Stimulated activated CD4-positive, alpha-beta T cell treated with anti-CD3 and anti-CD28 coated beads, Interleukin-4, amount 100 ng/mL, for 4 hours (primary cell): ENCODE results near the gene ARAP2.

Source experiments
- DNase-seq, 2 experiments: peaks; one replicate each; pipeline ENCODE4 v3.0.0-alpha.2; 2020

ARAP2 gene

DNA sequence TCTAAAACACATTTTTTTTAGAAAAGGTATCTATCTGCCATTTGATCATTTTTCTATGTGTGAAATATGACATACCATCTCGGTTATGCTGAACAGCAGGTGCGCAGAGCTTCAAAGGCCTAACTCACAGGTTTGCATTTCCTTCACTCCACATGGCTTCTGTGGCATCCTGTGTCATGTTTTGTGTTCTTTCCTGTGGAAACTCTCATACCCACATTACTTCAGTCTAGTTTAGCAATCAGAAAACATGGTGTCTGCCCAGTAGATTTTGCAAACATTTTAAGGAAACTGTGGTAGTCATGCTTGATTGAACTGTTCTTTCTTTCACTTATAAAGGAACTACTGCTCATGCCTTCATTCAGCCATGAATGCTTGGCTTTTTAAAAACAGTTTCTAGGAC is 11.3 kb upstream of the ARAP2 start:
- peak in 1 of 2 experiments; percentile 66 for DNase-seq

DNA sequence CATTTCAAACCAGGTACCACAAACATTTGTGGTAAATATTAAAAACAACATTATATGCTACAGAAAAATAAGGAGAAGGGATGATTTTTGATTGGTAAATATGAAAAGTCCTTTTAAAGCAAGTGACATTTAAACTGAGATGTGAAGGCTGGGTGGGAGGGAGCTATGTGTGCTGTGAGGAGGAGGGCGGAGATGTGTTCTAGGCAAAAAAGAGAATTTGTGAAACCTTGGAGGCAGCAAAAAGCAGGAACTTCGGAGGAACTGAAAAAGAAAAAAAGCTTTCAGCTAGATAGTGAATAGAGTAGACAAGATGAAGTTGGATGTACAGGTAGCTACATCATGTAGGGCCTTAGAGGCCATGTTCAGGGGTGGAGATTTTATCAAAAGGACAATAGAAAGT is 10.1 kb upstream of the ARAP2 start:
- no peak for DNase-seq

DNA sequence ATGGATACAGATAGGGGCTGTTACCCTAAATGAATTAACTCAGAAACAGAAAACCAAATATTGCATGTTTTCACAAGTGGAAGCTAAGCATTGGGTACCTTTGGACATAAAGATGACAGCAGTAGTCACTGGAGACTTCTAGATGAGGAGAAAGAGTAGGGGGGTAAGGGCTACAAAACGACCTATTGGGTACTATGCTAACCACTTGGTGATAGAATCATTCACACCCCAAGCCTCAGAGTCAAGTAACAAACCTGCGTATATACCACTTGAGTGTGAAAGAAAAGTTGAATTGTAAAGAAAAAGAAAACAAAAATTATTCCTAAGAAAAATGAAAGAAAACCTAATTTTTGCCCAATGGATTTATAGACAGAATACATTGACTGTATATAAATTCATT is 7.7 kb upstream of the ARAP2 start:
- no peak for DNase-seq

DNA sequence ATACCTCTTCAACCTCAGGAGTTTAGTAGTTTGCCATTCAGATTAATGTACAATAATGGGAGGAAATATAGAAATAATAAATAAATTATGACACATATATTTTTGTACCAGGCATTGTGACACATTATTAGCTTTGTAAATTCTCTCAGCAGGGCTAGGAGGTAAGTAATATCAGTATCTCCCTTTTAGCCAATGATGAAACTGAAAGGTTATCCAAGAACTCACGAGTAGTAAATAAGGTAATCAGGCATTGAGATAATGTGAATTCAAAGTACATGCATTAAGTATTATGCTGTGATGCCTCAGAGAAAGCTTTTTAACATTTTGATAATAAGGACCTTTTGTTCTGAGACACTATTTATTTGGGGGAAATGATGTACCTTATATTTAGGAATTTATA is 5.3 kb upstream of the ARAP2 start:
- DNase-seq: no peak

DNA sequence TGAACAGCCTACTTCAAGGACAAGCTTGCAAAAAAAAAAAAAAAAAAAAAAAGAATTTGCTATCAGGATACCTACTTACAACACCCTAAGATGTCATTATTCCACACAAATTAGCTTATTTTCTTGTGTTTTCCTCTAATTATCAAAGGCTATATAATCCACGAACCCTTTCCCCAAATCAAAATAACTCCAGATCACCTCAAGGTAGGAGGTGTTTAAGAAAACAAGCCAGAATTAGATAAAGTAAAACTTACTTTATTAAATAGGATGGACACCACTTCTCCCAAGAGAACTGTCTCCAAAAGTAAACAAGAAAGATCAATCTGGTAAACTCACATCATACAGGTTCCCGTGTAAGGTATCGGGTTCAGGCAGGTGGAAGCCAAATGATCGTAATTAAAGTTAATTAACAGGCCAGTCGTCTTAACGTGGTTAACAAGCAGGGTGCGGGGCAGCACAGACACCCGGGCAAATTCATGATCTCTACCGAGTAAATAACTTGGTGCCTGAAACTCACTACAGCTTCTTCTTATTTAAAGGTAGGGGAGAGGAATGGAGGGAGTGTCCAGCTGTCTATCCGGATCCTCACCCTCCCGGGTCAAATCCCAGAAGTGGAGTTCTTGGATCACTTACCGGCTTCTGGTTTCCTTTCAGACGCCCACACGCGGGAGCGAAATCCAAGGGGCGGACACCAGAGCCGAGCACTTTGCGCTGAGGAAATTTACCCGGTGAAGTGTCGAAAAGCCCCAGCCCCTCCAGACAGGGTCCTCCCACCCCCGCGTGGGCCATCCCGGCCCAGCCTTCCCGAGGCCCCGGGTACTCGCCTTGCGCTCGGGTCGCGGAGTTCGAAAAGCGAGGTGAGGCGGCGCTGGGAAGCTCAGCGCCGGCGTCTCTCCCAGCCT is 708 bp downstream of the ARAP2 start:
- DNase-seq: peak; percentile 42 to 45

DNA sequence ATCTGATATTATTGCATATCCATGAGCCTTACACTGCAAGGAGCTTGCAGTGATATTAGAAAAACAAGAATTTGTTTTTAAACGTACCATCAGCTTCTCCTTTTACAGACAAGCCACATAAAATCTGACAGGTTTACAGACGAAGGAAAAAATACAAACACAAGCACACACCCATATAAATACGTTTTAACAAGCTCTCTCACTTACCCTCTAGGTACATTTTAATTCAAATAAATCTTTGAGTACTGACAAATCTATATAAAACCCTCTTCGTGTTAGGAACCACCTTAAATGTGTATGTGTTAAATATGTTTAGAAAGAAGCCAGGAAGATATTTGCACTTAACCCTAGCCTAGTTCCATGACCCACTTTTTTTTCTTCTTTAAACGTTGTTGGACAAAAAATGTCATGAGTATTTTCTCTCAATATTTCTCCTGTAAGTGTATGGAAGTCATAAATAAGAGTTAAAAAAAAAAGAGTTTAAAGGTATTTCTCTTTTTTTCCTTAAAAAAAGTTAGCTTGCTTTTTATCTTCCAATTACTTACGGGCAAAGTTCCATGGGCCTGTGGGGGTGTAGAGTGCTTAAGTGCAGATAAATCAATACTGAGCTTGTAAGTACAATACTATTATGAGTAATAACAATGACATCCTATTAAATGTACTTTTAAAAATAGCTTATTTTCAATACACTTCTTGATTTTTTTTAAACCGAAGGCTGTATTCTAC is 1.5 kb downstream of the ARAP2 start:
- DNase-seq: no peak

DNA sequence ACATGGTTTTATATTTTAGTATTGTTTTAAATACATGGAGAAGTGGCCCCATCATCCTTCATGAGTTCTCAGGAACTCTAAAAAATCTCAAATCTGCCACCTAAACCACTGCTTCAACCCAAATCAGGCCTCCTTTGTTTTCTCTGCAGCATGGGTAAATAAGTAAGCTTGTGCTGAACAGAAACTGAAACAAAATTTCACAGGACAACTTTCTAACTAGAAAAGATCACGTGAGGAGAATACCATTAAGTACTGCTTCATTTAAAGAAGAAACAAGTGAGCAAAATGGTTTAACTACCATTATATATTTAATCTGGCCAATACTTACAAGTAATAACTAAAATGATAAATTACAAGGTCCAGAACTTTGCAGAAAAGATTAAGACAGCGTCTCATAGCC is 2.5 kb downstream of the ARAP2 start:
- DNase-seq: no peak

DNA sequence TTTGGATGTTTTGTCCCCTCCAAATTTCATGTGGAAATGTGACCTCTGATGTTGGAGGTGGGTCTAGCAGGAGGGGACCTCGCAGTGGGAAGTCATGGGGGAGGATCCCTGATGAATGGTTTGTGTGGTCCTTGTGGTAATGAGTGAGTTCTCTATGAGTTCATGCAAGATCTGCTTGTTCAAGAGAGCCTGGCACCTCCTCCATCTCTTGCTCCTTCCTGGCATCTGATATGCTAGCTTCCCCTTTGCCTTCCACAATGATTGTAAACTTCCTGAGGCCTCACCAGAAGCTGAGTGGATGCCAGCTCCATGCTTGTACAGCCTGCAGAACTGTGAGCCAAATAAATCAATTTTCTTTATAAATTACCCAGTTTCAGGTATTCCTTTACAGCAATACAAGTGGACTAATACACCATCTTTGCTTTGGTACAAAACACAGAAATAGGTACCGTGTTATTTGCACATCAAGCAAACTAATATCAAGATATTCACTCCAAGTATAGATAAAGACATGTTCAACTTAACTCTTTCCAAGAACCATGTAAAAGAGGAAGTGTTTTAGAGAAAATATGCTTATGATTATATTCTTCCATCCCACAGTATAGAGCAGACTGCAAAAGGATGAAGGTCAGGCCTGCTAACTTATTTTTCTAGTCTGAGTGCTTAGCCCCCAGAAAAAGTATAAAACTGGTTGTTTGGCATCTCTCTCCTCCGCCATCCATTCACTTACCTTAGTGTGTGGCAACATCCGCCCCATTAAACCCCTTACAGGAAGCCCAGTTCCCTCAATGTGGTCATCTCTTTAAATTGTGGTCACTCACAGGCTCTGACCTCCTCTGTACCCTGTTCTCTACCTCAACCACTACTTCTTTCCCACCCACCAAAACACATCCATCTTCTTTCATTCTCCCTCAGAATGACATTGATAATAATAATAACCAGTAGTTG is 6.7 kb downstream of the ARAP2 start:
- DNase-seq: no peak

DNA sequence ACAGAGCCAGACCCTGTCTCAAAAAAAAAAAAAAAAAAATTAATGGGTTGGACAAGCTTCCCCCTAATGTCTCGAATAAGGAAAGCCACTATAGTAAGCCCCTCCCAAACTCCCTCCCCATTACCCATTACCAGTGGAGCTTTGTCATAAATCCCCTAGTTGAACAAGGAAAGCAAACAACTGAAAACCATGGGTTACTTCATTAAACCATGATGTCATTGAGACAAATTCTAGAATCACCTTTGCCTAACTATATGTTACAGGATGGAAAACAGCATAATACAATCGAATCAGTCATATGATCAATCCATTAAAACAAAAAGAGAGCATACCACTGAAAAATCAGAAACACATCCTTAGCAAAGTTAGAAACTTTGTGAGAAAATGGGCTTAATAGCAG is 8.2 kb downstream of the ARAP2 start:
- DNase-seq: no peak

DNA sequence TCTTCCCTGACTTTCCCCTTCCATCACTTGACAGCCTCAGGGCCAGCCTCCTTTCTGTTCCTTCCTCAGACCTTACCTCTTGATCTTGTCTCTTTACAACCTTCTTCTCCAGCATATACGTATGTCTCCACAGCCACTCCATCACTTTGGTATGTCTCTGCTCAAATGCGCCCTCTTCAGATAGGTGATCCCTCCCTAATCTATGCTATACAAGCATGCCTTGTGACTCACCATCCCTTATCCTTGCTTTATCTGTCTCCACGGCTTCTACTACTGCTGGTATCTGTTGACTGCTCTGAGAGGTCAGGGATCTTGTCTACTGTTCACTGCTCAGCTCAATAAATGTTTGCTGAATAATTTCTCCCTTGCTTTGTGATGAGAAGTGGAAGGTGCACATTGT is 9.0 kb downstream of the ARAP2 start:
- no peak for DNase-seq

DNA sequence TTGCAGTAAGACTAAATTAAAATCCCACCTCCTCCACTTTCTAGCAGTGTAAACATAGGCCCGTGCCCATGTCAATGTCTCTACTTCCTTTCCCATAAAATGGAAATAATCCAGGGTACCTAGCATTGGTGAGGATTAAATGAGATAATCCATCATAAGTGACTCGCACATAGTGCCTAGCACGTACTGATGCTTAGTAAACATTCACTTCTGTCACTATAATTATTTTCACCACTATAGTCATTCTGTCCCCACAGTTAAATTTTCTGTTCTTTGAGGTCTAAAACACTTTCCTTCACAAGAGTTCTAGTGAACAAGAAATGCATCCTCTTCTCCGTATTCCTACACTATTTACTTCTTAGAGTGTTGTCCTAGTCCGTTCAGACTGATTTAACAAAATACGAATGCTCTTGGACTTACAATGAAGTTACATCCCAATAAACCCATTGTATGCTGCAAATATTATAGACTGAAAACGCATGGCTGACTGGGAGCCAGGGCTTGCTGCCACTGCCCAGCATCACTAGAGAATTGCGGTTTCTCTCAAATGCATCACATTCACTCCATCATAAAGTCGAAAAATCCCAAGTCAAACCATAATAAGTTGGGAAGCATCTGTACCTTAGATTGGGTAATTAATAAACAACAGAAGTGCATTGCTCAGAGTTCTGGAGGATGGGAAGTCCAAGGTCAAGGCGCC is 10.6 kb downstream of the ARAP2 start:
- no peak for DNase-seq

DNA sequence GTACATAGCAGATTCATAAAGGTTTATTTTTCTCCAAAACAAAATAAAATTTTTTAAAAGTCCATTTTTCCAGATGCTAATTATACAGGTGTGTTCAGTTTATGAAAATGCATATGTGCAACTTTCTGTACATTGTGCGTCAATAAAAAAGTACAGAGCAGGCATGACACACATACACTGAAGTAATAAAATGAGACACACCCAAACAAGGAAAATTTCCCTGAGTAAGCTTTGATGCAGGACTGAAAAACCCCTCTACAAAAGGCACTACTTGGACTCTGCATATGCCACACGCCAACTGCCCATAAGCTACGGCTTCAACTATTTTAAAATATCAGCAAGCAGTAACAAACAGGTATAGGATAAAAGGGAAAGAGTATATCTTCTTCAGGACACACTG is 13.8 kb downstream of the ARAP2 start:
- no peak for DNase-seq

DNA sequence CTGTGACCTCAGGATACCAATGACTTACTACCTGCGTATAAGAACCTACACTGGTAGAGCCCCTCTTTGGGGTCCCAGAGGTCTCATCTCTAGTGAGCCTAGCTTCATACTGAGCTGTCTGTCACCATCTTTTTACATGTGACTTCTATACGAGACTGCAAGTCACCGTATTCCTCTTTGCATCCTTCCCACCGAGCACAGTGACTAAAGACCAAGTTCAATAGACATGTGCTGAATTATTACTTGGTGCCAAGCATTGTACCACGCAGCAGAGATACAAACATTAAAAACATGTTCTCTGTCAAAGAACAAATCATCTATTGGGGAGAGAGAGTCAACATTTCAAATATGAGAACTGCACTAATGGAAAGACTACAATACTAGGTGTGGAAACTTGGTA is 16.4 kb downstream of the ARAP2 start:
- DNase-seq: no peak

DNA sequence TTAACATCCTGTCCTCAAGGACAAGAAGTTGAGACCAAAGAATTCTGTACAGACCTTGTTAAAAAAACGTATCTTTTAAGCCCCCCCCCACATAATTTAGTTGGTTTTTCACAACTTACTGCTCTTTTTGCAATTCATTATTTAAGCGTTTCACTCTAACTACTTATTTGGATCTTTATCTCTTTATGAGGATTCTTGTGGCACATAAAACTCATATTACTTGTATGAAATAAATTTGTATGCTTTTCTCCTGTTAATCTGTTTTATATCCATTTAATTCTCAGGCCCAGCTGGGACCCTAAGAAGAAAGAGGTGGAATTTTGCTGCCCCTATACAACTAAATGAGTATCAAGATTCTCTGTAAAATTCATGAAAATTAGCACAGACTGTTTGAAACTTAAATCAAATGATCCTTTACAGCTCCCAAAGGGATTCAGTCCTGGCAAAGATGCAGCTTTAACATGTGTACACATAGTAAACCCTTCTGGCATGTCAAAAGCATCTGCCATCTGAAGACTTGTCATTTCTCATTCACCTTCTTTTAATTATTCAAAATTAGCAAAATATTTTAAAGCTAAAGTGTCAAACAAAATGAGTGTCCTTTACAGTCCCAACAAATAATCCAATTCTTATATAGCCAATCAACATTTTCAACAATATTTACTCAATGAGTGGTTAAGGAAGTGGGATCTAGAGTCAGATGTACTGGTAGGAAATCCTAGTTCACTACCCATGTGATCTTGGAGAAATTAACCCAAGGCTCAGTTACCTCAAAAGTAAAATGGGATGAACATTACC is 17.7 kb downstream of the ARAP2 start:
- no peak for DNase-seq

DNA sequence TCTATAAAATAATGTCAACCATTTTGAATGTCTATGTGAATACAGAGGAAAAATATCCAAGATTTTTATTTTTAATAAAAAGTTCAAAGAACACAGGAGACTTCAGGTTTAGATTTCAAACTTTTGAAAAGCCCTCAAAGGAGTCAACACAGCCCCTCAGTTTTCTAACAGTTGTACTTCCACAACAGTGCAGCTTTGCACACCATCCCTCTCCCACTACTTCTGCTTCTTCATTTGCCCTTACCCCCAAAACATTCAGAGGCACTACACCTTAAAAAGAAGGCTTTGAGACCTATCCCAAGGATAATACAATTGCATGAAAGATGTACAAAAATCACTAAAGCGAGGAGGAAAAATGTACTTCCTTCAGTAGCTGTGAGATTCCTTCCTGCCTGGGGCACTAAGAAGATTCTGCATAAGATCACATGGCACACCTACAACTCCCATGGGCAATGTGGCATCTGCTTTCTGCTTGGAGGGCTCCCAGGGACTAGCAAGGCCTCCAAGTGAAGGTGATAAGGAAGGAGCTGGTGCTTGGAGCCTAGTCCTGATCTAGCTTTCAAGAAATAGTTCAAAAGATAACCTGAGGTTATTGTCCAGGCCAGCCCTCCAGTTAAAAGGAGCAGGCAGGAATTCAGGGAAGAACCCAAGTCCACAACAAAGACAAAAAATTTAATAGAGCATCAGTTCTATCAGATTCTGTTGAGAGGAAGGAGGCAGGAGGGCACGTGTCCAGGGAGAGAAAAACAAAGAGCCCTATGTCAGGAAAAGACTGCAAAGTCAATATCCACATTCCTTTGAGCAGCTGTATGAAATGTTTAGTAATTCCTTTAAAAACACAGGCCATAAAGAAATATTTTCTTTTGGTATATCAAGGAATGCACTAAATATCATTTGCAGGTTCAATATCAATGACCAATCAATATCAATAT is 19.1 kb downstream of the ARAP2 start:
- DNase-seq: no peak

DNA sequence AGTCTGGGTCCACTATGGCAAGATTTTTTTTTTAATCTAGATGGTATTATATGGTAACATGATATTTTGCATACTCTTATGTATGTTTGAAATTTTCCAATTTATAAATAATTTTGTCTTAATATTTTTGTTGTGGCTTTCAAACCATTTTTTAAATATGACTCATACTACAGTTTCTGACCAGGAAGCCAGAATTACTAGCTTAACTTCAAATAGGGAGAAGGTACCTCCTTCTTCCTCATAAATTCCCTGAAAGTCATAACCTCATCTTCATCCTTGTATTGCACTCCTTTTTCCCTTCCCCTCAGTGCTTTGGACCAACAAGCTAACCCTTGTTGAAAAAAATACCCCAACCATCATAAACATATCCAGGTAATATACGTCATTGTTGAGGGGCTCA is 21.6 kb downstream of the ARAP2 start:
- no peak for DNase-seq

DNA sequence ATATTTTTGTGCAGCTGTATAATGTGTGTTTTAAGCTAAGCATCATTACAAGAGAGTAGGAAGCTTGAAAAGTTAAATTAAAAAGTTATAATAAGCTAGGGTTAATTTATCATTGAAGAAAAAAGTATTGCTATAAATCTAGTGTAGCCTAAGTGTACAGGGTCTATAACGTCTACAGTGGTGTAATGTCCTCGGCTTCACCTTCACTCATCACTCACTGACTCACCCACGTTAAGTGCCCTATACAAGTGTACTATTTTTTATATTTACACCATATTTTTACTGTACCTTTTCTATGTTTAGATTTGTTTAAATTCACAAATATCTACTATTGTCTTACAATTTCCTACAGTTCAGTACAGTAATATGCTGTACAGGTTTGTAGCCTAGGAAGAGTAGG is 23.5 kb downstream of the ARAP2 start:
- DNase-seq: no peak

DNA sequence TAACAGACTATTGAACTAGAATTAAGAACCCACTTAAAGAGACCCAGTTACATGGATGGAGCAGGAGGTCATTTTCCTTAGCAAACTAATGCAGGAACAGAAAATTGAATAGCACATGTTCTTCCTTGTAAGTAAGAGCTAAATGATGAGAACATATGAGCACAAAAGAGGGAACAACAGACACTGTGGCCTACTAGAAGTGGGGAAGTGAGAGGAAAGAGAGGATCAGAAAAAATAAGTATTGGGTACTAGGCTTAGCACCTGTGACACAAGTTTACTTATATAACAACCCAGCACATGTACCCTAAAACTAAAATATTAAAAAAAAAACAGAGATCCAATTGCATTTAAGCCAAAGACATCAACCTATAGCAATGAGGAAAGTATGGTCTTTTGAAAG is 26.2 kb downstream of the ARAP2 start:
- DNase-seq: no peak

DNA sequence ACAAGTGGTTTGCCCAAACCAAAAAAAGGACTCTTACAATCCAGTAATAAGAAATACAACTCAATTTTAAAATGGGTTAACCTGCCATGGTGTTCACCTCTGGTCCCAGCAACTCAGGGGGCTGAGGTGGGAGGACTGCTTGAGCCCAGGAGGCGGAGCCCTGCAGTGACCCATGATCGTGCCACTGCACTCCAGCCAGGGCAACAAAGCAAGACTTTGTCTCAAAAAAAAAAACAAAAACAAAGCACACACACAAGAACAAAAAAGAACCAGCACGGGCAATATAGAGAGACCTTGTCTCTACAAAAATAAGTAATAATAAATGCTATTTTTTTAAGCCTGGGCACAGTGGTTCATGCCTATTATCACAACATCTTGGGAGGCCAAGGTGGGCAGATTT is 28.7 kb downstream of the ARAP2 start:
- DNase-seq: no peak

DNA sequence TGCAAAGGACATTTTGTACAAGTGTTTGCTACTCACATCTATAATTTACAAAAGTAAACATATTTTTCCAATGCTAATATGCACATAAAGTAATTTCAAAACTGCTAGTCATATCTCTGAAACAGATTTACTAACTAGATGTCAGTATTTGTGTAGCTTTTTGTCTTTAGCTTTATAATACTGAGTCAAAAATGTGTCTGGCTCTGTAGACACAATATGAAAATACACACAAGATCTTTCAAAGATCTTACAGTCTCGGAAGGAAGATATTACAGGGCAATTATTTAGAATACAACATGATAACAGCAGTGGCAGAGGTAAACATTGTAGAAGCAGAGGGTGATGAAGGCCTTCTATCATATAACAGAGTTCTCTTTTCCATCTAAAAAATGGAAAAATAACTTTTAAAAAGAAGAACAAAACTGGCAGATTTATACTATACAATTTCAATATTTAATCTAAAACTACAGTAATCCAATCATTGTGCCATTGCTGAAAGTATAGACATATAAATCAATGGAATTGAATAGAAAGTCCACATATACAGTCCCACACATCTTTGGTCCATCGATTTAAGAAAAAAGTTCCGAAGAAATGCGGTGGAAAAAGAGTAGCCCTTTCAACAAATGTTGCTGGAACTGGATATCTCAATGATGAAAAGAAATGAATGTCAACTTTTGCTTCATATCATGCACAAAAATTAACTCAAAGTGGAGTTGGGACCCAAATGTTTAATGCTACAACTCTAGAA is 29.4 kb downstream of the ARAP2 start:
- no peak for DNase-seq
